ENCODE data around the gene ATAD5. TPM values are rescaled to one million over a fixed set of nuclear protein-coding genes. Genes with fewer than 3 reads are reported as not detected.
A peak's percentile ranks its signal among the peaks of the same experiment; 100 is the strongest.

Gene ATAD5
- 24.2 TPM for polyA plus RNA-seq (2013, experiment 1 of 4)
- polyA plus RNA-seq (2013, experiment 2 of 4): 25.4 TPM
- 20.2 TPM for polyA plus RNA-seq (2013, experiment 3 of 4)
- 19.5 TPM for polyA plus RNA-seq (2013, experiment 4 of 4)

GRCh38 chr17:30831663-30832437 is at the start of gene ATAD5:
Gene ATAD5, plus strand, starts transcription at chr17:30831966. Its CDS starts 382 bp downstream, at chr17:30832348.
- H3K27ac ChIP-seq (ENCODE audit: insufficient read depth, low read depth, low read length, poor library complexity, severe bottlenecking): peak within 1 kb of the TSS; percentile 86
- H3K4me3 ChIP-seq (ENCODE audit: insufficient read depth, low read depth, low read length): peak within 1 kb of the TSS; percentile 95
- peaks cover 7% of the 10 kb centered on the region for H3K4me1 ChIP-seq (ENCODE audit: control insufficient read depth, insufficient read depth, low read length)
- no peaks in the 10 kb centered on the region for H3K27me3 ChIP-seq (ENCODE audit: control insufficient read depth, insufficient read depth, low read length, poor library complexity, severe bottlenecking)
- peaks cover 7% of the 10 kb centered on the region for H3K36me3 ChIP-seq (ENCODE audit: control insufficient read depth, insufficient read depth, low read length)
- H3K9me3 ChIP-seq (ENCODE audit: control insufficient read depth, low read length): no peaks in the 10 kb centered on the region
- 0 to 1% methylated on average over 59 of the region's 59 CpGs for WGBS, 2 experiments

- no peaks in the 10 kb centered on the region for H3K4me1 ChIP-seq (ENCODE audit: control insufficient read depth, insufficient read depth, low read length)
- no peak overlapping the region for H3K4me3 ChIP-seq (ENCODE audit: insufficient read depth, low read depth, low read length)
- no peak overlapping the region for H3K27ac ChIP-seq (ENCODE audit: insufficient read depth, low read depth, low read length, poor library complexity, severe bottlenecking)
- H3K27me3 ChIP-seq (ENCODE audit: control insufficient read depth, insufficient read depth, low read length, poor library complexity, severe bottlenecking): no peaks in the 10 kb centered on the region
- no peaks in the 10 kb centered on the region for H3K9me3 ChIP-seq (ENCODE audit: control insufficient read depth, low read length)
- WGBS, 2 experiments: 97 to 100% methylated on average over 2 of the region's 2 CpGs
- H3K36me3 ChIP-seq (ENCODE audit: control insufficient read depth, insufficient read depth, low read length): peaks cover 14% of the 10 kb centered on the region
Observed at GRCh38 chr17:30782206-30782605, 49.6 kb upstream of the ATAD5 start.

- 93 to 97% methylated on average over 1 to 2 of the region's 2 CpGs for WGBS, 2 experiments
- H3K4me1 ChIP-seq (ENCODE audit: control insufficient read depth, insufficient read depth, low read length): no peaks in the 10 kb centered on the region
- no peak overlapping the region for H3K4me3 ChIP-seq (ENCODE audit: insufficient read depth, low read depth, low read length)
- peak overlapping the region; percentile 2 for H3K27ac ChIP-seq (ENCODE audit: insufficient read depth, low read depth, low read length, poor library complexity, severe bottlenecking)
- H3K36me3 ChIP-seq (ENCODE audit: control insufficient read depth, insufficient read depth, low read length): peaks cover 34% of the 10 kb centered on the region
- H3K9me3 ChIP-seq (ENCODE audit: control insufficient read depth, low read length): no peaks in the 10 kb centered on the region
- H3K27me3 ChIP-seq (ENCODE audit: control insufficient read depth, insufficient read depth, low read length, poor library complexity, severe bottlenecking): no peaks in the 10 kb centered on the region
Observed at GRCh38 chr17:30788918-30789317, 42.8 kb upstream of the ATAD5 start.

- H3K4me1 ChIP-seq (ENCODE audit: control insufficient read depth, insufficient read depth, low read length): no peaks in the 10 kb centered on the region
- H3K4me3 ChIP-seq (ENCODE audit: insufficient read depth, low read depth, low read length): no peak overlapping the region
- WGBS, 2 experiments: 90 to 100% methylated on average over 1 of the region's 2 CpGs
- no peak overlapping the region for H3K27ac ChIP-seq (ENCODE audit: insufficient read depth, low read depth, low read length, poor library complexity, severe bottlenecking)
- no peaks in the 10 kb centered on the region for H3K27me3 ChIP-seq (ENCODE audit: control insufficient read depth, insufficient read depth, low read length, poor library complexity, severe bottlenecking)
- H3K9me3 ChIP-seq (ENCODE audit: control insufficient read depth, low read length): no peaks in the 10 kb centered on the region
- H3K36me3 ChIP-seq (ENCODE audit: control insufficient read depth, insufficient read depth, low read length): peaks cover 39% of the 10 kb centered on the region
Observed at GRCh38 chr17:30790279-30790678, 41.5 kb upstream of the ATAD5 start.

- 90 to 92% methylated on average over 8 to 9 of the region's 9 CpGs for WGBS, 2 experiments
- Histone ChIP-seq H3K36me3 (ENCODE audit: control insufficient read depth, insufficient read depth, low read length) (peaks cover 42% of the 10 kb centered on the region), H3K27ac (ENCODE audit: insufficient read depth, low read depth, low read length, poor library complexity, severe bottlenecking) (no peak overlapping the region), H3K4me1 (ENCODE audit: control insufficient read depth, insufficient read depth, low read length) (no peaks in the 10 kb centered on the region), H3K27me3 (ENCODE audit: control insufficient read depth, insufficient read depth, low read length, poor library complexity, severe bottlenecking) (no peaks in the 10 kb centered on the region), H3K4me3 (ENCODE audit: insufficient read depth, low read depth, low read length) (no peak overlapping the region), H3K9me3 (ENCODE audit: control insufficient read depth, low read length) (no peaks in the 10 kb centered on the region)
Observed at GRCh38 chr17:30793282-30793977, 38.3 kb upstream of the ATAD5 start.

- no peak overlapping the region for H3K27ac ChIP-seq (ENCODE audit: insufficient read depth, low read depth, low read length, poor library complexity, severe bottlenecking)
- no peaks in the 10 kb centered on the region for H3K27me3 ChIP-seq (ENCODE audit: control insufficient read depth, insufficient read depth, low read length, poor library complexity, severe bottlenecking)
- no peaks in the 10 kb centered on the region for H3K9me3 ChIP-seq (ENCODE audit: control insufficient read depth, low read length)
- H3K36me3 ChIP-seq (ENCODE audit: control insufficient read depth, insufficient read depth, low read length): peaks cover 36% of the 10 kb centered on the region
- 90 to 99% methylated on average over 4 of the region's 5 CpGs for WGBS, 2 experiments
- H3K4me3 ChIP-seq (ENCODE audit: insufficient read depth, low read depth, low read length): no peak overlapping the region
- no peaks in the 10 kb centered on the region for H3K4me1 ChIP-seq (ENCODE audit: control insufficient read depth, insufficient read depth, low read length)
Observed at GRCh38 chr17:30794372-30794771, 37.4 kb upstream of the ATAD5 start.

- no peaks in the 10 kb centered on the region for H3K9me3 ChIP-seq (ENCODE audit: control insufficient read depth, low read length)
- H3K4me3 ChIP-seq (ENCODE audit: insufficient read depth, low read depth, low read length): no peak overlapping the region
- no peaks in the 10 kb centered on the region for H3K4me1 ChIP-seq (ENCODE audit: control insufficient read depth, insufficient read depth, low read length)
- H3K27me3 ChIP-seq (ENCODE audit: control insufficient read depth, insufficient read depth, low read length, poor library complexity, severe bottlenecking): no peaks in the 10 kb centered on the region
- H3K27ac ChIP-seq (ENCODE audit: insufficient read depth, low read depth, low read length, poor library complexity, severe bottlenecking): no peak overlapping the region
- peaks cover 25% of the 10 kb centered on the region for H3K36me3 ChIP-seq (ENCODE audit: control insufficient read depth, insufficient read depth, low read length)
- 95 to 96% methylated on average over 4 of the region's 4 CpGs for WGBS, 2 experiments
Observed at GRCh38 chr17:30796016-30796415, 35.8 kb upstream of the ATAD5 start.

- 90 to 95% methylated on average over 1 of the region's 1 CpG for WGBS, 2 experiments
- Histone ChIP-seq H3K27ac (ENCODE audit: insufficient read depth, low read depth, low read length, poor library complexity, severe bottlenecking) (no peak overlapping the region), H3K4me1 (ENCODE audit: control insufficient read depth, insufficient read depth, low read length) (no peaks in the 10 kb centered on the region), H3K27me3 (ENCODE audit: control insufficient read depth, insufficient read depth, low read length, poor library complexity, severe bottlenecking) (no peaks in the 10 kb centered on the region), H3K9me3 (ENCODE audit: control insufficient read depth, low read length) (no peaks in the 10 kb centered on the region), H3K4me3 (ENCODE audit: insufficient read depth, low read depth, low read length) (no peak overlapping the region), H3K36me3 (ENCODE audit: control insufficient read depth, insufficient read depth, low read length) (peaks cover 25% of the 10 kb centered on the region)
Observed at GRCh38 chr17:30801671-30802070, 30.1 kb upstream of the ATAD5 start.

- Histone ChIP-seq H3K4me1 (ENCODE audit: control insufficient read depth, insufficient read depth, low read length) (no peaks in the 10 kb centered on the region), H3K27me3 (ENCODE audit: control insufficient read depth, insufficient read depth, low read length, poor library complexity, severe bottlenecking) (no peaks in the 10 kb centered on the region), H3K27ac (ENCODE audit: insufficient read depth, low read depth, low read length, poor library complexity, severe bottlenecking) (no peak overlapping the region), H3K9me3 (ENCODE audit: control insufficient read depth, low read length) (no peaks in the 10 kb centered on the region), H3K36me3 (ENCODE audit: control insufficient read depth, insufficient read depth, low read length) (peaks cover 19% of the 10 kb centered on the region), H3K4me3 (ENCODE audit: insufficient read depth, low read depth, low read length) (no peak overlapping the region)
- 88 to 91% methylated on average over 2 of the region's 2 CpGs for WGBS, 2 experiments
Observed at GRCh38 chr17:30805944-30806456, 25.8 kb upstream of the ATAD5 start.

- Histone ChIP-seq H3K27ac (ENCODE audit: insufficient read depth, low read depth, low read length, poor library complexity, severe bottlenecking) (no peak overlapping the region), H3K4me3 (ENCODE audit: insufficient read depth, low read depth, low read length) (no peak overlapping the region)
- 86 to 100% methylated on average over 1 of the region's 1 CpG for WGBS, 2 experiments
Observed at GRCh38 chr17:30807896-30808295, 23.9 kb upstream of the ATAD5 start.

More at GRCh38 chr17:30807896-30808295, 23.9 kb upstream of the ATAD5 start:
- Histone ChIP-seq H3K36me3 (ENCODE audit: control insufficient read depth, insufficient read depth, low read length) (peaks cover 8% of the 10 kb centered on the region), H3K27me3 (ENCODE audit: control insufficient read depth, insufficient read depth, low read length, poor library complexity, severe bottlenecking) (no peaks in the 10 kb centered on the region), H3K4me1 (ENCODE audit: control insufficient read depth, insufficient read depth, low read length) (no peaks in the 10 kb centered on the region), H3K9me3 (ENCODE audit: control insufficient read depth, low read length) (no peaks in the 10 kb centered on the region)

All from ectodermal cell (in vitro differentiated cells).